ENCODE measurements around the gene FBF1. TPM values are rescaled to one million over a fixed set of nuclear protein-coding genes. Genes with fewer than 3 reads are reported as not detected.
"Not testable (repeated sequence)": the region's sequence is repeated elsewhere in the genome, so short reads cannot be mapped to it uniquely, and the experiment has no call there.

FBF1 gene
- total RNA-seq, 4 donors from 2014 or later, result 17.8 to 57.5 (median 27.9) TPM

DNA sequence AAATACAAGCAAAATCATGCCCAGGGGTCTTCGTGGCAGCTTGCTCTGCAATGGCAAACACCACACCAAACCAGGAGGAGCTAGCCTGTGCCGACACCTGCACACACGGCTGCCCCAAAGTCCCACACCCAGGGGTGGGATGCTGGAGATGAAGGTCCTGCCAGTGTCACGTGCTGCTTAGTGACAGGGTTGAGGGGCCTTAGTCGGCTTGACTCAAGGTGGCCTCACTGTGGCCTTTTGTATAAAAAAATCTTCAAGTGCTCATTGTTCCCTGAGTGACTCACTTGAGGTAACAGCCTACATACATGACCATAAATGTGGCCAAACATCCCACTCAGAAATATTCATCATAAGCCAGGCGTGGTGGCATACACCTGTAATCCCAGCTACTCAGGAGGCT lies 51.4 kb downstream of the FBF1 start:
- peaks cover 12% of the 10 kb centered on the region for H3K4me1 ChIP-seq
- whole genome bisulfite sequencing, result 76% methylated on average over 5 of the region's 6 CpGs
- no peak for TF ChIP-seq POLR2A (IDR thresholded peaks at IDR 0.05)
- no peak for TF ChIP-seq EP300 (IDR thresholded peaks at IDR 0.05)

GRCh38 chr17:75888484-75888883 lies 52.4 kb downstream of the FBF1 start:
- Histone ChIP-seq H3K27me3 (no peaks in the 10 kb centered on the region), H3K9me3 (no peaks in the 10 kb centered on the region), H3K27ac (no peak overlapping the region), H3K4me1 (peaks cover 2% of the 10 kb centered on the region), H3K4me3 (no peak overlapping the region), H3K36me3 (peaks cover 38% of the 10 kb centered on the region)
- TF ChIP-seq CTCF (IDR thresholded peaks at IDR 0.05) (no peak), POLR2A (IDR thresholded peaks at IDR 0.05) (no peak), EP300 (IDR thresholded peaks at IDR 0.05) (no peak), POLR2AphosphoS5 (IDR thresholded peaks at IDR 0.05) (no peak)
- 85% methylated on average over 6 of the region's 6 CpGs for WGBS
- no peak for DNase-seq (ENCODE audit: low spot score in 2 of 2)

More for the DNA sequence above, 51.4 kb downstream of the FBF1 start:
- no peak overlapping the region for H3K27ac ChIP-seq
- H3K4me3 ChIP-seq, result no peak overlapping the region
- DNase-seq (ENCODE audit: low spot score in 2 of 2), result no peak
- peaks cover 38% of the 10 kb centered on the region for H3K36me3 ChIP-seq
- H3K9me3 ChIP-seq, result no peaks in the 10 kb centered on the region
- H3K27me3 ChIP-seq, result no peaks in the 10 kb centered on the region

DNA sequence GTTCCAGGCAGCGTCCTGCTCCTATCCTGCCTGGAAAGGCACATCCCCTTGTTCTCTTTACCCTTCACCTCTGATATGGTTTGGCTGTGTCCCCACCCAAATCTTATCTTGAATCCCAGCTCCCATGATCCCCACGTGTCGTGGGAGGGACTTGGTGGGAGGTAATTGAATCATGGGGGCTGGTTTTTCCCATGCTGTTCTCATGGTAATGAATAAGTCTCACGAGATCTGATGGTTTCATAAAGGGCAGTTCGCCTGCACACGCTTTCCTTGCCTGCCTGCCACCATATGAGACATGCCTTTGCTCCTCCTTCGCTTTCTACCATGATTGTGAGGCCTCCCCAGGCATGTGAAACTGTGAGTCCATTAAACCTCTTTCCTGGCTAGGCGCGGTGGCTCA lies 55.0 kb downstream of the FBF1 start:
- 91% methylated on average over 9 of the region's 9 CpGs for WGBS
- not testable (repeated sequence) for H3K9me3 ChIP-seq; H3K27ac ChIP-seq; H3K27me3 ChIP-seq; DNase-seq (ENCODE audit: low spot score in 2 of 2); H3K4me3 ChIP-seq
- Histone ChIP-seq H3K4me1 (peaks cover 20% of the 10 kb centered on the region), H3K36me3 (peaks cover 20% of the 10 kb centered on the region)

- no peaks in the 10 kb centered on the region for H3K27me3 ChIP-seq
- H3K36me3 ChIP-seq, result peaks cover 15% of the 10 kb centered on the region
- H3K9me3 ChIP-seq, result no peaks in the 10 kb centered on the region
- TF ChIP-seq CTCF (IDR thresholded peaks at IDR 0.05), result no peak
- no peak for TF ChIP-seq POLR2AphosphoS5 (IDR thresholded peaks at IDR 0.05)
- TF ChIP-seq POLR2A (IDR thresholded peaks at IDR 0.05), result no peak
- TF ChIP-seq EP300 (IDR thresholded peaks at IDR 0.05), result no peak
- H3K27ac ChIP-seq, result no peak overlapping the region
- WGBS, result 80% methylated on average over 8 of the region's 8 CpGs
- no peak for DNase-seq (ENCODE audit: low spot score in 2 of 2)
- no peak overlapping the region for H3K4me3 ChIP-seq
- H3K4me1 ChIP-seq, result peaks cover 20% of the 10 kb centered on the region
Measured at GRCh38 chr17:75885431-75885830, 55.4 kb downstream of the FBF1 start.

- Histone ChIP-seq H3K36me3 (no peaks in the 10 kb centered on the region), H3K4me3 (no peak overlapping the region), H3K27ac (no peak overlapping the region), H3K4me1 (peaks cover 43% of the 10 kb centered on the region), H3K27me3 (no peaks in the 10 kb centered on the region), H3K9me3 (no peaks in the 10 kb centered on the region)
- TF ChIP-seq POLR2A (IDR thresholded peaks at IDR 0.05) (peak in 1 of 2 donors; percentile 9), EP300 (IDR thresholded peaks at IDR 0.05) (no peak)
- WGBS, result 60% methylated on average over 15 of the region's 15 CpGs
- no peak for DNase-seq (ENCODE audit: low spot score in 2 of 2)
Measured at GRCh38 chr17:75881678-75882454, 59.0 kb downstream of the FBF1 start.

DNA sequence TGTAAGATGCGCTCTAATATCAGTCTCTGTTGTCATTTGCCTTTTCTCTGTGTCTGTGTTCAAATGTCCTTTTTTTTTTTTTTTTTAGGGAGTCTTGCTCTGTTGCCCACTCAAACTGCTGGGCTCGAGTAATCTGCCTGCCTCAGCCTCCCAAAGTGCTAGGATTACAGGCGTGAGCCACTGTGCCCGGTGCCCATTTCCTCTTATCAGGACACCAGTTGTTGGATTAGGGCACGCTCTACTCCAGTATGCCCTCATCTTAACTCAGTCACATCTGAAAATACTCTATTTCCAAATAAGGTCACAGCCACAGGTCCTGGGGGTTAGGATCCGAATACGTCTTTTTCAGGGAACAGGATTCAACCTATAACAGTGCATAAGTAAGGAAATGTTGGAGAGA lies 60.6 kb downstream of the FBF1 start:
- Histone ChIP-seq H3K9me3 (no peaks in the 10 kb centered on the region), H3K4me1 (peaks cover 59% of the 10 kb centered on the region), H3K27me3 (no peaks in the 10 kb centered on the region), H3K36me3 (peaks cover 5% of the 10 kb centered on the region), H3K4me3 (no peak overlapping the region), H3K27ac (no peak overlapping the region)
- no peak for DNase-seq (ENCODE audit: low spot score in 2 of 2)
- 80% methylated on average over 7 of the region's 7 CpGs for WGBS
- TF ChIP-seq POLR2A (IDR thresholded peaks at IDR 0.05) (no peak), CTCF (IDR thresholded peaks at IDR 0.05) (no peak)

Measured in suprapubic skin (tissue), 4 donors.